Body of pancreas (tissue), 4 donors: Measurements from ENCODE around the gene ZNF581. TPM values are rescaled to one million over a fixed set of nuclear protein-coding genes. Genes with fewer than 3 reads are reported as not detected.

Source experiments
- ATAC-seq: fragments of 150-250 bp; one replicate; pipeline ENCODE4 v1.9.1; 2016
- DNase-seq, 4 donors: peaks; one replicate each; pipeline ENCODE4 v3.0.0-alpha.2; 2019
- H3K27ac ChIP-seq, 4 donors: fragments of 200-600 bp; sonication (generic); 1 replicate in 3 of 4; 2 replicates in 1 of 4; pipeline versions ENCODE4 v1.5.1 to v1.6.1; 2016 to 2019; ENCODE audit warnings: mild to moderate bottlenecking in 1 of 4, mixed read lengths in 1 of 4, moderate library complexity in 1 of 4
- H3K27me3 ChIP-seq, 2 donors: fragments of 200-600 bp; sonication (generic); one replicate each; pipeline ENCODE4 v1.6.0; 2016; ENCODE audit warnings: mild to moderate bottlenecking in 1 of 2
- H3K36me3 ChIP-seq, 2 donors: fragments of 200-600 bp; sonication (generic); replicated peaks in 1 of 2; 2 replicates each; pipeline ENCODE4 v1.5.1; 2016; ENCODE audit warnings: low read depth in 2 of 2; ENCODE audit not compliant: insufficient read depth in 1 of 2
- H3K4me1 ChIP-seq: fragments of 200-600 bp; sonication (generic); one replicate; pipeline ENCODE4 v1.6.0; 2016
- H3K4me3 ChIP-seq, 2 donors: fragments of 200-600 bp; sonication (generic); 1 replicate in 1 of 2; 2 replicates in 1 of 2; pipeline ENCODE4 v1.5.1; 2016 to 2019
- H3K9me3 ChIP-seq, 3 donors: fragments of 200-600 bp; sonication (generic); 1 replicate in 2 of 3; 2 replicates in 1 of 3; pipeline ENCODE4 v1.5.1; 2016
- CTCF ChIP-seq, 7 experiments: fragments of 450-650 bp in 4 of 7; fragments of 200-600 bp in 3 of 7; sonication (generic) in 3 of 7; IDR thresholded peaks; one replicate each; pipeline ENCODE4 v1.5.1; 2016 to 2019; ENCODE audit warnings: antibody characterized with exemption in 7 of 7
- POLR2A ChIP-seq, 3 donors: fragments of 450-650 bp; IDR thresholded peaks; one replicate each; pipeline ENCODE4 v1.6.1; 2016; ENCODE audit warnings: antibody characterized with exemption in 3 of 3, mild to moderate bottlenecking in 2 of 3
- WGBS, 2 donors: methylation state at CpG; one replicate each; pipeline ENCODE4 v1.1.5; 2017; 5-methylcytosine and 5-hydroxymethylcytosine counted together
- intact Hi-C: fragments of 100-400 bp; cut with DNase I; formaldehyde crosslinking; loops from one replicate; pipeline ENCODE4 v1.15.1; 2023
- total RNA-seq, 2 donors: library from RNA; depleted of rRNA; stranded (reverse); fragments of >200 nt; gene quantifications; one replicate each; pipeline ENCODE4 v1.1.0, GENCODE V29; 2016

ZNF581 gene
- total RNA-seq, 2 donors from 2014 or later = 16.8 to 20.2 TPM

GRCh38 chr19:55640577-55641425 lies 2.6 kb upstream of the ZNF581 start, which contains the start of gene ZNF580:
ZNF580 (plus strand) TSS chr19:55641002; CDS start chr19:55642509, 1,507 bp downstream.
- Histone ChIP-seq H3K27me3 (no peaks in the 10 kb centered on the region), H3K9me3 (no peaks in the 10 kb centered on the region), H3K27ac (peak within 1 kb of the TSS; percentile 79 to 94 (median 92)), H3K36me3 (no peaks in the 10 kb centered on the region), H3K4me3 (peak within 1 kb of the TSS; percentile 82 to 92), H3K4me1 (peaks cover 79% of the 10 kb centered on the region)
- whole genome bisulfite sequencing, 2 donors = 0% methylated on average over 14 to 82 of the region's 89 CpGs
- TF ChIP-seq CTCF (IDR thresholded peaks at IDR 0.05) = no peak
- TF ChIP-seq POLR2A (IDR thresholded peaks at IDR 0.05) = peak; percentile 10 to 41 (median 34)
- ATAC-seq = peak; percentile 67
- DNase-seq = peak; percentile 53 to 69 (median 64)
- intact Hi-C loops = no loop called here

- Histone ChIP-seq H3K9me3 (no peaks in the 10 kb centered on the region), H3K27ac (peak overlapping the region; percentile 79 to 94 (median 92)), H3K4me3 (peak overlapping the region; percentile 82 to 92), H3K36me3 (no peaks in the 10 kb centered on the region), H3K4me1 (peaks cover 71% of the 10 kb centered on the region), H3K27me3 (no peaks in the 10 kb centered on the region)
- intact Hi-C loops = no loop called here
- TF ChIP-seq CTCF (IDR thresholded peaks at IDR 0.05) (no peak), POLR2A (IDR thresholded peaks at IDR 0.05) (peak in 1 of 3 donors; percentile 2)
- no peak for DNase-seq
- 0 to 1% methylated on average over 25 of the region's 25 CpGs for WGBS, 2 donors
- no peak for ATAC-seq
Observed at GRCh38 chr19:55641426-55642152, 1.9 kb upstream of the ZNF581 start.

- ATAC-seq (no peak), DNase-seq (peak in 1 of 4 donors; percentile 34)
- peak overlapping the region; percentile 58 to 94 (median 92) for H3K27ac ChIP-seq
- 0 to 1% methylated on average over 22 to 55 of the region's 65 CpGs for WGBS, 2 donors
- no peaks in the 10 kb centered on the region for H3K9me3 ChIP-seq
- TF ChIP-seq CTCF (IDR thresholded peaks at IDR 0.05) (no peak), POLR2A (IDR thresholded peaks at IDR 0.05) (peak in 2 of 3 donors; percentile 10 to 19)
- H3K36me3 ChIP-seq = no peaks in the 10 kb centered on the region
- intact Hi-C loops = no loop called here
- H3K27me3 ChIP-seq = no peaks in the 10 kb centered on the region
- H3K4me3 ChIP-seq = peak overlapping the region; percentile 11 to 82
- H3K4me1 ChIP-seq = peaks cover 70% of the 10 kb centered on the region
Observed at GRCh38 chr19:55642153-55643002, 1.1 kb upstream of the ZNF581 start.

GRCh38 chr19:55643887-55644176 lies 383 bp downstream of the ZNF581 start:
- Histone ChIP-seq H3K27me3 (no peaks in the 10 kb centered on the region), H3K27ac (peak overlapping the region; percentile 58 to 93 (median 84)), H3K9me3 (no peaks in the 10 kb centered on the region), H3K36me3 (no peaks in the 10 kb centered on the region), H3K4me3 (peak overlapping the region; percentile 90 to 96), H3K4me1 (peaks cover 70% of the 10 kb centered on the region)
- WGBS, 2 donors = 0% methylated on average over 15 of the region's 15 CpGs
- ATAC-seq = no peak
- intact Hi-C loops = no loop called here
- DNase-seq = no peak
- TF ChIP-seq CTCF (IDR thresholded peaks at IDR 0.05) (no peak), POLR2A (IDR thresholded peaks at IDR 0.05) (no peak)
